GM12878 (cell line): Measurements from ENCODE around the gene RNF112. TPM values are rescaled to one million over a fixed set of nuclear protein-coding genes. Genes with fewer than 3 reads are reported as not detected.

Experiments
- ATAC-seq: fragments of 200-7000 bp; cut with Tn5 transposase; 3 replicates; pipeline ENCODE4 v1.9.1; 2020; ENCODE audit warnings: mild to moderate bottlenecking, moderate library complexity
- BruUV-seq: library from RNA; stranded (reverse); fragments of 400-500 nt; replicated peaks from 2 replicates; lab custom pipeline; 2021; lab: Mats Ljungman, UMichigan
- CTCF ChIA-PET: fragments of 300-600 bp; sonication (Branson Sonifier 250); formaldehyde crosslinking; extraction: SDS; loops from one replicate; lab custom pipeline; 2021; ENCODE audit warnings: inconsistent platforms; lab: Yijun Ruan, JAX
- POLR2A ChIA-PET: fragments of 350-600 bp; formaldehyde crosslinking; extraction: SDS; loops from one replicate; lab custom pipeline; 2021; ENCODE audit warnings: inconsistent platforms; lab: Charles Lee
- RAD21 ChIA-PET: fragments of 300-600 bp; sonication (Branson Sonifier 250); formaldehyde crosslinking; loops from one replicate; lab custom pipeline; 2023; ENCODE audit warnings: antibody characterized with exemption; ENCODE audit not compliant: unreplicated experiment; lab: Charles Lee
- SMC1A ChIA-PET: fragments of 300-600 bp; sonication (Branson Sonifier 250); formaldehyde crosslinking; loops from one replicate; lab custom pipeline; 2023; ENCODE audit not compliant: unreplicated experiment, uncharacterized antibody; lab: Charles Lee
- DNase-seq: peaks from one replicate; pipeline ENCODE4 v3.0.0-alpha.2; 2011; ENCODE audit warnings: low read depth, low spot score
- FAIRE-seq: peaks from 3 replicates; lab custom pipeline; 2011; peaks lifted over from hg19 to GRCh38; lab: Jason Lieb, UNC
- H2AFZ ChIP-seq: 2 replicates; pipeline ENCODE4 v1.6.0; 2011; ENCODE audit warnings: low read depth, low read length, control low read depth; ENCODE audit not compliant: control insufficient read depth
- H3K27ac ChIP-seq: 2 replicates; pipeline ENCODE4 v1.5.1; 2011; ENCODE audit warnings: control low read depth; ENCODE audit not compliant: control insufficient read depth, insufficient read depth
- H3K27me3 ChIP-seq, 2 experiments: replicated peaks in 1 of 2; 2 replicates each; pipeline versions ENCODE4 v1.6.0 to v1.6.1; 2011; ENCODE audit warnings: low read length in 1 of 2; ENCODE audit not compliant: control insufficient read depth in 2 of 2, insufficient read depth in 2 of 2
- H3K36me3 ChIP-seq, 2 experiments: 2 replicates each; pipeline ENCODE4 v1.5.1; 2011; ENCODE audit warnings: low read length in 1 of 2; ENCODE audit not compliant: control insufficient read depth in 2 of 2, insufficient read depth in 2 of 2
- H3K4me1 ChIP-seq: 2 replicates; pipeline ENCODE4 v1.6.1; 2011; ENCODE audit warnings: mild to moderate bottlenecking, low read length, moderate library complexity, mixed read lengths; ENCODE audit not compliant: control insufficient read depth, insufficient read depth
- H3K4me2 ChIP-seq: 2 replicates; pipeline ENCODE4 v1.6.0; 2011; ENCODE audit warnings: control low read depth; ENCODE audit not compliant: control insufficient read depth, insufficient read depth
- H3K4me3 ChIP-seq: fragments of 200-600 bp; sonication (generic); 2 replicates; pipeline ENCODE4 v1.5.1; 2016
- H3K79me2 ChIP-seq: 2 replicates; pipeline ENCODE4 v1.6.0; 2011; ENCODE audit warnings: low read length; ENCODE audit not compliant: control insufficient read depth, insufficient read depth
- H3K9ac ChIP-seq: 2 replicates; pipeline ENCODE4 v1.8.0; 2011; ENCODE audit warnings: low read length, control low read depth, mixed read lengths; ENCODE audit not compliant: control insufficient read depth, insufficient read depth
- H3K9me3 ChIP-seq: replicated peaks from 3 replicates; pipeline ENCODE4 v1.5.1; 2011; ENCODE audit warnings: mild to moderate bottlenecking, low read length; ENCODE audit not compliant: control insufficient read depth, insufficient read depth
- H4K20me1 ChIP-seq: 2 replicates; pipeline ENCODE4 v1.6.0; 2011; ENCODE audit not compliant: control insufficient read depth, insufficient read depth
- BRCA1 ChIP-seq: IDR thresholded peaks from 2 replicates; pipeline ENCODE4 v1.6.1; 2011; ENCODE audit warnings: low read depth, low read length, improper control_type of control experiment
- IRF4 ChIP-seq: IDR thresholded peaks from 2 replicates; pipeline ENCODE4 v1.6.1; 2011; ENCODE audit warnings: low read depth, low read length
- MEF2A ChIP-seq: IDR thresholded peaks from 2 replicates; pipeline ENCODE4 v1.6.1; 2011; ENCODE audit warnings: low read depth, mild to moderate bottlenecking, low read length, moderate library complexity; ENCODE audit not compliant: insufficient read depth
- MEF2B ChIP-seq: fragments of 450-650 bp; IDR thresholded peaks from 2 replicates; pipeline ENCODE4 v1.6.1; 2018; ENCODE audit warnings: mild to moderate bottlenecking, moderate library complexity; ENCODE audit not compliant: partially characterized antibody, poor library complexity, severe bottlenecking
- MTA2 ChIP-seq: fragments of 450-650 bp; IDR thresholded peaks from 2 replicates; pipeline ENCODE4 v1.6.1; 2016; ENCODE audit warnings: low read depth, mild to moderate bottlenecking, moderate library complexity
- POLR2A ChIP-seq: IDR thresholded peaks from 2 replicates; pipeline ENCODE4 v1.6.1; 2011; ENCODE audit warnings: low read depth, mild to moderate bottlenecking, low read length
- TCF7 ChIP-seq: IDR thresholded peaks from 2 replicates; pipeline ENCODE4 v1.6.1; 2014; ENCODE audit warnings: antibody characterized with exemption, borderline replicate concordance
- WRNIP1 ChIP-seq: IDR thresholded peaks from 2 replicates; pipeline ENCODE4 v1.6.1; 2011; ENCODE audit warnings: low read depth, low read length, improper control_type of control experiment, borderline replicate concordance
- YY1 ChIP-seq: IDR thresholded peaks from 2 replicates; pipeline ENCODE4 v1.6.1; 2011; ENCODE audit warnings: low read depth, mild to moderate bottlenecking, low read length
- WGBS: methylation state at CpG from one replicate; pipeline ENCODE4 v1.1.6; 2016; ENCODE audit warnings: low lambda C conversion rate; ENCODE audit not compliant: insufficient replicate concordance, insufficient coverage; ENCODE audit errors: missing lambda C conversion rate; 5-methylcytosine and 5-hydroxymethylcytosine counted together
- in situ Hi-C: fragments of 300-500 bp; cut with MboI; formaldehyde crosslinking; loops from 9 replicates; pipeline ENCODE4 v1.14.3; 2018; ENCODE audit warnings: mixed read lengths
- intact Hi-C: fragments of 100-400 bp; cut with micrococcal nuclease; formaldehyde crosslinking; loops from one replicate; pipeline ENCODE4 v1.14.2; 2022; ENCODE audit not compliant: unreplicated experiment
- polyA plus RNA-seq, 11 experiments: library from polyadenylated mRNA; depleted of rRNA in 4 of 11; unstranded in 6 of 11; stranded (reverse) in 5 of 11; fragments of >200 nt; fragmentation: Nextera tagmentation in 4 of 11; fragmentation: Illumina TruSeq in 1 of 11; extraction: Ambion mirVana in 4 of 11; extraction: Trizol in 1 of 11; gene quantifications; 1 replicate in 1 of 11; 2 replicates in 10 of 11; pipeline versions ENCODE4 v1.2.1 to v1.2.3, GENCODE V29; 2011 to 2016; ENCODE audit warnings: inconsistent platforms in 2 of 11, missing spikeins in 2 of 11, low read depth in 1 of 11
- total RNA-seq, 4 experiments: library from RNA; depleted of rRNA in 3 of 4; stranded (reverse); fragments of >200 nt in 3 of 4; fragmentation: Illumina TruSeq in 1 of 4; extraction: Trizol in 1 of 4; gene quantifications; 2 replicates each; pipeline versions ENCODE4 v1.2.1 to v1.2.3, GENCODE V29; 2013 to 2021
- TF ChIP-seq, protein P1 (sequence below): fragments of 450-650 bp; IDR thresholded peaks from 2 replicates; pipeline ENCODE4 v1.6.1; 2017; ENCODE audit warnings: mild to moderate bottlenecking, low read depth, inconsistent platforms; ENCODE audit not compliant: poor library complexity, severe bottlenecking

Gene RNF112
- total and polyA plus RNA-seq, 10 of the 15 experiments (the other 5 are each of a cell fraction or from before 2014, with no cell fraction given): not detected

DNA sequence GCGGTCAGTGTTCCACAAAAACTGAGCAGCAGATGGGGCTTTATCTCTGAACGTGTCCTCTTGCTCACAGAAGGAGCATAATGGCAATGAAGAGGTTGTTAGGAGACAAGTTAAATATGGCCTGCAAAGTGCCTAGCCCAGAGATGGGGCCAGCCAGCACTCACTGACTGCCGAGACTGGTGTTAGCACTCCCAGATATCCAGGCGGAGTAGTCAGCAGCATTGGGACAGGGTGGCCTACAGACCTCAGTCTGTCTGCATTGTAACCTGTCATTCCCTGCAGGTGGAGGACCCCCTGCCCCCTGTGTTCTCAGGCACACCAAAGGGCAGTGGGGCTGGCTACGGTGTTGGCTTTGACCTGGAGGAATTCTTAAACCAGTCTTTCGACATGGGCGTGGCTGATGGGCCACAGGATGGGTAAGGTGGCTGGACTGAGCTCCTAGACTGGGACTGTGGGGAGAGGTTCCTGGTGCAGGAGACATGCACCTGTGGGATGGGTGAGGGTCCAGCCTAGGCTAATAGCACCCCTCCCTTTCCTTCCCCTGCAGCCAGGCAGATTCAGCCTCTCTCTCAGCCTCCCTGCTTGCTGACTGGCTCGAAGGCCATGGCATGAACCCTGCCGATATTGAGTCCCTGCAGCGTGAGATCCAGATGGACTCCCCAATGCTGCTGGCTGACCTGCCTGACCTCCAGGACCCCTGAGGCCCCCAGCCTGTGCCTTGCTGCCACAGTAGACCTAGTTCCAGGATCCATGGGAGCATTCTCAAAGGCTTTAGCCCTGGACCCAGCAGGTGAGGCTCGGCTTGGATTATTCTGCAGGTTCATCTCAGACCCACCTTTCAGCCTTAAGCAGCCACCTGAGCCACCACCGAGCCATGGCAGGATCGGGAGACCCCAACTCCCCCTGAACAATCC lies 28.2 kb upstream of the RNF112 start:
- CTCF ChIA-PET: interaction anchor here (2.5 kb wide), 1 partner anchor 20 kb away, joined by 6 read pairs; the partner anchor contains the start of gene B9D1

DNA sequence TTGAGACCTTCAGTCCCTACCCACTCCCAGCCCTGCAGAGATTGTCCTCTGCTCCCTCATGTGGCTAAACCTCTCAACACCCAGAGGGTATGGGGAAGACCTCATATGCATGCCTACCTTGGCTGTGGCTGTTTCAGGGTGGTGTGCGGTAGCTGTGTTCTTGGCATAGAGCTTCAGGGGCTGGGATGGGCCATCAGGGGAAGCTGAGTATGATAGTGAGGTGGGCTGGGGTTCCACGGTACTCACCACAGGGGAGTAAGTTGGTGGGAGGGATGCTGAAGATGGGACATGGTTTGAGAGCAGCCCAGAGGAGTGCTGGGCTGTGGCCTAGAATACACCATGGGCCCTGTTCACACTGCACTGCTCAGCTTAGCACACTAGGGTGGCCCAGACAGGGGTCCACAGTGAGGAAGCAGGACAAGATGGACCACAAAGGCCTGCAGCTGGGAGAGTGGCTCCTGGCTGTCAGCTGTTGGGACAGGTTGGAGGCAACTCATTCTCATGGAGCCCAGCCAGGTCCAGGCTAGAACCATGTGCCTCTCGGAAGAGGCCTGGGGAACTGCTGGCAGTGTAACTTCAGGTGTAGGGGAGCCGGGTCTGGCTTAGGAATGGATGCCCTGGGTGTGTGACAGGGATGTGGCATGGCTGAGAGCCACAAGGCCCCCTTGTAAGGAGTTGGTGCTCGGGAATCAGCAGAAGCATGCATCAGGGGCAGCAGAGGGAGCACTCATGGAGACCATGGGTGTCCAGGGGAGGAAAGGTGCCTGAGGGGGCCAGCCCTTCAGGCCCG lies 27.2 kb upstream of the RNF112 start:
- peaks cover 4 to 18% of the 10 kb centered on the region in 2 experiments for H3K36me3 ChIP-seq
- ChIA-PET CTCF (interaction anchor here (2.5 kb wide), 1 partner anchor 21 kb away, joined by 6 read pairs; the partner anchor contains the start of gene B9D1), SMC1A (no interaction called here), POLR2A (no interaction called here), RAD21 (no interaction called here)
- DNase-seq (no peak), FAIRE-seq (no peak), ATAC-seq (no peak)
- H2AFZ ChIP-seq: no peak overlapping the region
- WGBS: 88% methylated on average over 6 of the region's 6 CpGs
- TF ChIP-seq MEF2A (no peak), IRF4 (no peak), TCF7 (no peak), YY1 (no peak), WRNIP1 (no peak), MEF2B (no peak), MTA2 (no peak)
- TF ChIP-seq, protein P1, sequence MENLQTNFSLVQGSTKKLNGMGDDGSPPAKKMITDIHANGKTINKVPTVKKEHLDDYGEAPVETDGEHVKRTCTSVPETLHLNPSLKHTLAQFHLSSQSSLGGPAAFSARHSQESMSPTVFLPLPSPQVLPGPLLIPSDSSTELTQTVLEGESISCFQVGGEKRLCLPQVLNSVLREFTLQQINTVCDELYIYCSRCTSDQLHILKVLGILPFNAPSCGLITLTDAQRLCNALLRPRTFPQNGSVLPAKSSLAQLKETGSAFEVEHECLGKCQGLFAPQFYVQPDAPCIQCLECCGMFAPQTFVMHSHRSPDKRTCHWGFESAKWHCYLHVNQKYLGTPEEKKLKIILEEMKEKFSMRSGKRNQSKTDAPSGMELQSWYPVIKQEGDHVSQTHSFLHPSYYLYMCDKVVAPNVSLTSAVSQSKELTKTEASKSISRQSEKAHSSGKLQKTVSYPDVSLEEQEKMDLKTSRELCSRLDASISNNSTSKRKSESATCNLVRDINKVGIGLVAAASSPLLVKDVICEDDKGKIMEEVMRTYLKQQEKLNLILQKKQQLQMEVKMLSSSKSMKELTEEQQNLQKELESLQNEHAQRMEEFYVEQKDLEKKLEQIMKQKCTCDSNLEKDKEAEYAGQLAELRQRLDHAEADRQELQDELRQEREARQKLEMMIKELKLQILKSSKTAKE: no peak
- no peaks in the 10 kb centered on the region; a peak in 1 of 4 replicates for H3K27me3 ChIP-seq
- no peak overlapping the region for H3K9ac ChIP-seq
- intact Hi-C loops (no loop called here), in situ Hi-C loops (no loop called here)
- H4K20me1 ChIP-seq: no peaks in the 10 kb centered on the region
- H3K4me3 ChIP-seq: no peak overlapping the region
- no peaks in the 10 kb centered on the region for H3K4me1 ChIP-seq
- no TSS peak for BruUV-seq
- no peaks in the 10 kb centered on the region for H3K9me3 ChIP-seq
- no peak overlapping the region for H3K4me2 ChIP-seq
- H3K27ac ChIP-seq: no peak overlapping the region
- H3K79me2 ChIP-seq: peaks cover 2% of the 10 kb centered on the region

More for the DNA sequence above, 28.2 kb upstream of the RNF112 start:
- ChIA-PET SMC1A (no interaction called here), POLR2A (no interaction called here)
- Histone ChIP-seq H3K9ac (no peak overlapping the region), H3K9me3 (no peaks in the 10 kb centered on the region), H3K4me3 (no peak overlapping the region)
- no peak for ATAC-seq
- BruUV-seq: no TSS peak
- no peak for DNase-seq
- peak; percentile 4; the same call in 1 of the 2 replicates for TF ChIP-seq POLR2A
- no peak for TF ChIP-seq BRCA1
- TF ChIP-seq, all 136 proteins: peak for 1
- RAD21 ChIA-PET: no interaction called here
- H4K20me1 ChIP-seq: no peaks in the 10 kb centered on the region
- in situ Hi-C loops (no loop called here), intact Hi-C loops (no loop called here)
- H3K4me1 ChIP-seq: no peaks in the 10 kb centered on the region
- peaks cover 4 to 18% of the 10 kb centered on the region in 2 experiments for H3K36me3 ChIP-seq
- no peak overlapping the region for H2AFZ ChIP-seq
- H3K79me2 ChIP-seq: peaks cover 4% of the 10 kb centered on the region
- 91% methylated on average over 13 of the region's 13 CpGs for WGBS
- no peak overlapping the region for H3K4me2 ChIP-seq
- H3K27me3 ChIP-seq: no peaks in the 10 kb centered on the region
- FAIRE-seq: no peak
- H3K27ac ChIP-seq: no peak overlapping the region
